Trophoblast cell (in vitro differentiated cells and primary cell): Measurements from ENCODE around the gene EVL.

Source experiments
- DNase-seq, 2 donors: peaks; one replicate each; pipeline ENCODE4 v3.0.0-alpha.2; 2016
- H2AFZ ChIP-seq: 2 replicates; pipeline ENCODE4 v1.6.1; 2013; ENCODE audit warnings: low read length, moderate library complexity, mild to moderate bottlenecking; ENCODE audit not compliant: insufficient read depth, poor library complexity
- H2AK5ac ChIP-seq: 2 replicates; pipeline ENCODE4 v1.6.1; 2013; ENCODE audit warnings: mild to moderate bottlenecking, low read length
- H2BK120ac ChIP-seq: 2 replicates; pipeline ENCODE4 v1.6.1; 2013; ENCODE audit warnings: low read length, mild to moderate bottlenecking, moderate library complexity; ENCODE audit not compliant: insufficient read depth, poor library complexity
- H2BK12ac ChIP-seq: 2 replicates; pipeline ENCODE4 v1.6.1; 2013; ENCODE audit warnings: mild to moderate bottlenecking, low read length, moderate library complexity
- H2BK5ac ChIP-seq: 2 replicates; pipeline ENCODE4 v1.6.1; 2013; ENCODE audit warnings: low read length, low read depth, moderate library complexity, mild to moderate bottlenecking; ENCODE audit not compliant: poor library complexity
- H3K14ac ChIP-seq: 2 replicates; pipeline ENCODE4 v1.6.1; 2013; ENCODE audit warnings: mild to moderate bottlenecking, low read length
- H3K18ac ChIP-seq: 2 replicates; pipeline ENCODE4 v1.6.1; 2013; ENCODE audit warnings: mild to moderate bottlenecking, low read length
- H3K23ac ChIP-seq: 2 replicates; pipeline ENCODE4 v1.6.1; 2013; ENCODE audit warnings: low read length
- H3K27ac ChIP-seq: 2 replicates; pipeline ENCODE4 v1.5.1; 2013; ENCODE audit warnings: low read depth, mild to moderate bottlenecking, inconsistent platforms, low read length, moderate library complexity
- H3K27me3 ChIP-seq: 2 replicates; pipeline ENCODE4 v1.6.1; 2013; ENCODE audit warnings: inconsistent platforms, mild to moderate bottlenecking, low read length, moderate library complexity; ENCODE audit not compliant: insufficient read depth
- H3K36me3 ChIP-seq, 2 experiments: 1 replicate in 1 of 2; 2 replicates in 1 of 2; pipeline ENCODE4 v1.6.1; 2013; ENCODE audit warnings: low read length in 2 of 2, mild to moderate bottlenecking in 2 of 2, moderate library complexity in 1 of 2; ENCODE audit not compliant: insufficient read depth in 2 of 2, control insufficient read depth in 1 of 2
- H3K4ac ChIP-seq: 2 replicates; pipeline ENCODE4 v1.6.1; 2013; ENCODE audit warnings: low read depth, mild to moderate bottlenecking, low read length, moderate library complexity
- H3K4me1 ChIP-seq, 2 experiments: 1 replicate in 1 of 2; 2 replicates in 1 of 2; pipeline ENCODE4 v1.6.1; 2013; ENCODE audit warnings: low read length in 2 of 2, mild to moderate bottlenecking in 2 of 2, moderate library complexity in 1 of 2; ENCODE audit not compliant: insufficient read depth in 2 of 2, control insufficient read depth in 1 of 2
- H3K4me2 ChIP-seq: 2 replicates; pipeline ENCODE4 v1.6.1; 2013; ENCODE audit warnings: inconsistent platforms, mild to moderate bottlenecking, low read length, moderate library complexity
- H3K4me3 ChIP-seq: 2 replicates; pipeline ENCODE4 v1.5.1; 2013; ENCODE audit warnings: mild to moderate bottlenecking, low read depth, low read length, inconsistent platforms
- H3K79me1 ChIP-seq: one replicate; pipeline ENCODE4 v1.6.1; 2013; ENCODE audit warnings: low read length
- H3K79me2 ChIP-seq: 2 replicates; pipeline ENCODE4 v1.6.1; 2013; ENCODE audit warnings: low read length, mild to moderate bottlenecking; ENCODE audit not compliant: control insufficient read depth, insufficient read depth, poor library complexity
- H3K9ac ChIP-seq: 2 replicates; pipeline ENCODE4 v1.6.1; 2013; ENCODE audit warnings: mild to moderate bottlenecking, low read length
- H3K9me3 ChIP-seq: 2 replicates; pipeline ENCODE4 v1.6.1; 2013; ENCODE audit warnings: low read depth, mild to moderate bottlenecking, control low read depth, inconsistent platforms, low read length; ENCODE audit not compliant: insufficient read depth
- H4K12ac ChIP-seq: 2 replicates; pipeline ENCODE4 v1.6.1; 2013; ENCODE audit warnings: low read depth, mild to moderate bottlenecking, low read length, moderate library complexity
- H4K8ac ChIP-seq: 2 replicates; pipeline ENCODE4 v1.6.1; 2013; ENCODE audit warnings: low read depth, mild to moderate bottlenecking, low read length, moderate library complexity
- H4K91ac ChIP-seq: one replicate; pipeline ENCODE4 v1.6.1; 2013; ENCODE audit warnings: low read depth, mild to moderate bottlenecking, low read length, moderate library complexity
- WGBS: extraction: QIAGEN DNeasy Blood & Tissue Kit; methylation state at CpG from one replicate; pipeline ENCODE4 v1.1.7; 2013; ENCODE audit warnings: missing lambda C conversion rate; ENCODE audit not compliant: insufficient read length, insufficient coverage; ENCODE audit errors: extremely low coverage; 5-methylcytosine and 5-hydroxymethylcytosine counted together

EVL gene

DNA sequence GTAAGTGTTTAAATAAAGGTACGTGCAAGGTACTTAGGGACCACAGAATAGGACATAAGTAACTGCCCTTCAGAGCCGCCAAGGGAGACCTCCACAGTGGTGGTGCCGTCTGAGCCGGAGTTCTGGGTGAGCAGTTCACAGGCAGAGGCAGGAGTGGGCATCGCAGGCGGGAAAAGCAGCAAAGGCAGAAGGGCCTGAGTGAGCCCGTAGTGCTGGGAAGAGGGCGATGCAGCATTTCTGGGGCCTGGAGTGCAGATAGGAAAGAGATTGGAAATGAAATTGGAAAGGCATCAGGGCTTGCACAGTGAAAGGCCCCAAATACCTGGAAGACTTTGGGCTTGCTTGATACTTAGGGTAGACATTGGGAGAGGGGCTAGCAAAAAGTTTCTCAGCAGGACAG is 32.9 kb downstream of the EVL start:
- no peak overlapping the region for H2AFZ ChIP-seq
- H4K91ac ChIP-seq, result no peak overlapping the region
- H2BK12ac ChIP-seq, result no peak overlapping the region
- peaks cover 0 to 5% of the 10 kb centered on the region in 2 experiments for H3K4me1 ChIP-seq
- no peak overlapping the region for H3K18ac ChIP-seq
- H3K23ac ChIP-seq, result no peak overlapping the region
- no peak overlapping the region for H3K4me2 ChIP-seq
- no peak overlapping the region for H3K4me3 ChIP-seq
- H2AK5ac ChIP-seq, result no peak overlapping the region
- no peak overlapping the region for H3K14ac ChIP-seq
- no peaks in the 10 kb centered on the region for H3K79me2 ChIP-seq
- no peaks in the 10 kb centered on the region for H3K27me3 ChIP-seq
- H3K36me3 ChIP-seq, result no peaks in the 10 kb centered on the region
- no CpG with 5 or more reads among the region's 8 CpGs for WGBS
- H2BK120ac ChIP-seq, result no peak overlapping the region
- H3K27ac ChIP-seq, result no peak overlapping the region
- H2BK5ac ChIP-seq, result no peak overlapping the region
- H3K9ac ChIP-seq, result no peak overlapping the region
- DNase-seq, result no peak
- H3K4ac ChIP-seq, result no peak overlapping the region
- no peaks in the 10 kb centered on the region for H3K79me1 ChIP-seq
- H3K9me3 ChIP-seq, result peaks cover 3% of the 10 kb centered on the region
- H4K12ac ChIP-seq, result no peak overlapping the region
- no peak overlapping the region for H4K8ac ChIP-seq

DNA sequence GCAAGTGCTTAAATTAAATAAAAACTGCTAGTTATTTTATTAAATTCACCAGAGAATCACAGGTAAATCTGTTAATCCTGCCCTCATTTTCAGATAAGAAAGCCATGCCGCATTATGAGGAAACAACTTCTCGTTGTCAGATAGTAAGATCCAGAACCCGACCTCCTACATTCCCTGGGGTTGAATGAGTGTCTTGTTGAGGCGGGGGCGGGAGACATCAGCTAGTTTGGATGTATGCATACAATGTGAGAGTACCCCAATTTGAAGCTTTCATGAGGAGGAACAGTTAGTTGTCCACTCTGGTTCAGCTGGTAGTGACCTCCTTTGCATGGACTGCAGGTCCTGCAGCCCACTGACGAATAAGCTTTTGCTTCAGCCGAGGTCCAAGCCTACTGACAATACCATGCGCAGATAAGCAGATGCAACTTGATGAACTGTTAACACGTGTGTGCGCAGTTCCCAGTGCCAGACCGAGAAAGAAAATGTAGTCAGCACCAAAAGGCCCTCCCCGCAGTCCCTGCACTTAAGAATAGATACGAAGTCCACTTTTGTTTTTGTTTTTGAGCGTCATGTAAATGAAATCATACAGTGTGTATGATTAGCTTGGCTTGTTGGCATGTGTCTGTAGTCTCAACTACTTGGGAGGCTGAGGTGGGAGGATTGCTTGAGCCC is 34.9 kb downstream of the EVL start:
- Histone ChIP-seq H3K9ac (no peak overlapping the region), H4K8ac (no peak overlapping the region), H2AFZ (no peak overlapping the region), H3K4me1 (peaks cover 0 to 5% of the 10 kb centered on the region in 2 experiments), H3K9me3 (peaks cover 3% of the 10 kb centered on the region), H4K91ac (no peak overlapping the region), H3K79me1 (no peaks in the 10 kb centered on the region), H2BK120ac (no peak overlapping the region), H3K14ac (no peak overlapping the region), H2BK12ac (no peak overlapping the region), H3K27me3 (no peaks in the 10 kb centered on the region), H3K23ac (no peak overlapping the region), H3K27ac (no peak overlapping the region), H3K36me3 (peaks cover 0 to 2% of the 10 kb centered on the region in 2 experiments), H2AK5ac (no peak overlapping the region), H3K79me2 (no peaks in the 10 kb centered on the region), H3K4ac (no peak overlapping the region), H3K4me2 (no peak overlapping the region), H3K18ac (no peak overlapping the region), H4K12ac (no peak overlapping the region), H3K4me3 (no peak overlapping the region), H2BK5ac (no peak overlapping the region)
- WGBS, result no CpG with 5 or more reads among the region's 14 CpGs
- DNase-seq, result peak; percentile 51 to 82

DNA sequence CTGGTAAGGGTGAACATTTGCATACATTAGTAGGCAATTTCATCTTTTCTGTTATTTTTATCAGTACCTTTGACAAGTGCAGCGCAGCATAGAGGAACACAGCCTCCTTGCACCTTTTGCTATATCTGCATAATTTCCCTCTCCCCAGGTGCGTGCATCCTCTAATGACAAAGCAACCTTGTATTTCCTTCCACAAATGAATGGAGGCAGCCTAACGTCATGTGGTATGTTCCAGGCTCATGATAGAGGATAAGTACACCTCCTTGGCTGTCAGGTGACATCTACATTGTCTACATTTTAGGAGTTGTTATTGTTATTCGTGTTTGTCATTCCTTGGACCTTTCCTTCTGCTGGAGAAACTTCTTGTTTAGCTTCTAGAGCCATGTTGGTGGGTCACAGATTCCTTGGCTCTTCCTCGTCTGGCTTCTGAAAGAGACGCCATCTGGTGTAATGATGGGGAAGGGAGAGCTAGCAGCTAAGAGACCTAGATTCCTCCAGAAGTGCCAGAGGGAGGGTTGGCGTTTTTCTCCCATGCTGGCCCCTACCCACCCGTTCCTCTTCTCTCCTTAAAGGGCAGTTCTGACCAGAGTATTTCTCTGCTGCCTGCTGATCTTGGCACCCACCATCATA is 37.0 kb downstream of the EVL start:
- Histone ChIP-seq H3K4me1 (peaks cover 2 to 7% of the 10 kb centered on the region in 2 experiments), H3K14ac (no peak overlapping the region), H3K9me3 (peaks cover 3% of the 10 kb centered on the region), H2BK120ac (no peak overlapping the region), H3K4me2 (no peak overlapping the region), H3K4ac (no peak overlapping the region), H3K18ac (no peak overlapping the region), H4K12ac (no peak overlapping the region), H2AK5ac (no peak overlapping the region), H3K23ac (no peak overlapping the region), H2BK5ac (no peak overlapping the region), H3K36me3 (peaks cover 0 to 2% of the 10 kb centered on the region in 2 experiments), H3K9ac (no peak overlapping the region), H2BK12ac (no peak overlapping the region), H3K79me1 (no peaks in the 10 kb centered on the region), H3K27ac (no peak overlapping the region), H2AFZ (no peak overlapping the region), H3K4me3 (no peak overlapping the region), H3K79me2 (no peaks in the 10 kb centered on the region), H4K8ac (no peak overlapping the region), H4K91ac (no peak overlapping the region), H3K27me3 (no peaks in the 10 kb centered on the region)
- no CpG with 5 or more reads among the region's 8 CpGs for WGBS
- DNase-seq, result peak; percentile 77 to 88

DNA sequence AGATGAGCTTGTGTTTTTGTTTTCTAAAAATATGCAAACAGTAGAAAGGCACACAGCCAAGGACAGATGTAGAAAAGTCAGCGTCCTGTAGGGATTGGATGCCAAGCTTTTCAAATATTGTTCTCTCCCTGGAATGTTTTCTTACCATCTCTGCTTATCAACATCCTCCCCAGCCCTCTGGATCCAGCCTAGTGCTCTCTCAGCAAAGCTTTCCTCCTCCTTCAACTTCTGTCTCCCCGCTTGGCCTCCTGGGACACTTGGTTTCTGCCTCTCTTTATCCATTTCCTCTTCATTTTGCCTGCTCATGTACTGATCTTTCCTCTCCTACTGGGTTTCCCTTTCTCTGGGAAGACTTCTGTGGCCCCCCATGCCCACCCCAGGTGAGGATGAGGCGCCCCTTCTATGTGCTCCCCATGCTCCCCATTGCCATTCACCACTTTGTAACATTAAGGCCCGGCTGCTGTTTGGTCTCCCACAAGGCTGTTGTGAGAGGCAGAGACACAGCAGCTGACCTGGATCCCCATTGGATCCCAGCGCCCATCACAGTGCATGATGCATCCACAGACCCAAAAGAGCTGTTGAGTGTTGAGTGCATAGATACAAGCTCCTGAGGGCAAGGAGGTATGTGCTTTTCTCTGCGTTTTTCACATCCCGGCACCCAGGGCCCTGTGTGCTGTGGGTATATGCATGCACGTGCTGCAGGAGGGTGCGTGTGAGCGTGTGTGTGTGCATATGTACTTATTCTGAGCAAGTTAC is 38.2 kb downstream of the EVL start:
- Histone ChIP-seq H2AK5ac (no peak overlapping the region), H3K14ac (no peak overlapping the region), H3K36me3 (peaks cover 0 to 2% of the 10 kb centered on the region in 2 experiments), H3K4me1 (peaks cover 10 to 15% of the 10 kb centered on the region in 2 experiments), H3K27ac (no peak overlapping the region), H4K91ac (no peak overlapping the region), H4K8ac (no peak overlapping the region), H3K23ac (no peak overlapping the region), H3K18ac (no peak overlapping the region), H3K79me2 (no peaks in the 10 kb centered on the region), H2BK5ac (no peak overlapping the region), H3K4me2 (no peak overlapping the region), H2BK120ac (no peak overlapping the region), H3K27me3 (no peaks in the 10 kb centered on the region), H3K79me1 (no peaks in the 10 kb centered on the region), H4K12ac (no peak overlapping the region), H3K4ac (no peak overlapping the region), H3K9me3 (no peaks in the 10 kb centered on the region), H3K9ac (no peak overlapping the region), H2AFZ (no peak overlapping the region), H3K4me3 (no peak overlapping the region), H2BK12ac (no peak overlapping the region)
- WGBS, result no CpG with 5 or more reads among the region's 10 CpGs
- no peak for DNase-seq
